Left lung (tissue), 10 donors: ENCODE data around the gene PALLD. TPM values are rescaled to one million over a fixed set of nuclear protein-coding genes. Genes with fewer than 3 reads are reported as not detected.
A peak's percentile ranks its signal among the peaks of the same experiment; 100 is the strongest.

ENCODE experiments used
- ATAC-seq: fragments of 200-7000 bp; cut with Tn5 transposase; one replicate; pipeline ENCODE4 v1.9.1; 2020; ENCODE audit warnings: moderate library complexity
- DNase-seq, 4 donors: peaks; one replicate each; pipeline ENCODE4 v3.0.0-alpha.2; 2013 to 2020
- H3K27ac ChIP-seq, 2 donors: fragments of 200-600 bp; sonication (generic) in 1 of 2; one replicate each; pipeline versions ENCODE4 v1.5.0 to v1.8.0; 2020 to 2021
- H3K27me3 ChIP-seq, 2 donors: fragments of 200-600 bp; sonication (generic) in 1 of 2; one replicate each; pipeline versions ENCODE4 v1.5.0 to v1.8.0; 2020 to 2021
- H3K36me3 ChIP-seq, 2 donors: fragments of 200-600 bp; sonication (generic) in 1 of 2; one replicate each; pipeline versions ENCODE4 v1.5.0 to v1.8.0; 2020 to 2021
- H3K4me1 ChIP-seq, 2 donors: fragments of 200-600 bp; one replicate each; pipeline ENCODE4 v1.8.0; 2021
- H3K4me3 ChIP-seq, 2 donors: fragments of 200-600 bp; sonication (generic) in 1 of 2; one replicate each; pipeline versions ENCODE4 v1.5.0 to v1.8.0; 2020 to 2021; ENCODE audit warnings: mild to moderate bottlenecking in 1 of 2
- H3K9me3 ChIP-seq, 2 donors: fragments of 200-600 bp; sonication (generic) in 1 of 2; one replicate each; pipeline versions ENCODE4 v1.5.0 to v1.8.0; 2020 to 2021
- intact Hi-C, 2 donors: fragments of 100-400 bp; cut with DNase I; formaldehyde crosslinking; loops; one replicate each; pipeline versions ENCODE4 v1.11.2 to v1.14.2; 2022
- polyA plus RNA-seq, 6 donors: library from polyadenylated mRNA; unstranded; fragments of 120-200 nt; gene quantifications; one replicate each; pipeline ENCODE4 v1.2.1, GENCODE V29; 2013; ENCODE audit not compliant: insufficient read length in 6 of 6
- total RNA-seq, 2 donors: library from RNA; stranded (reverse); fragmentation: NEBNext Ultra II Directional; extraction: Animal tissue kit (Norgen Biotek cat#: 25700); gene quantifications; one replicate each; pipeline ENCODE4 v1.2.1, GENCODE V29; 2021
- TF ChIP-seq, protein P1 (sequence below), 2 donors: fragments of 200-600 bp; sonication (generic) in 1 of 2; IDR thresholded peaks; one replicate each; pipeline versions ENCODE4 v1.5.0 to v1.8.0; 2021; ENCODE audit warnings: antibody characterized with exemption in 2 of 2
- donor health status: DM: no; HTN: yes; CAD: no.
- donor health status: DM: no; HTN: no; CAD: no.

The PALLD gene
- total and polyA plus RNA-seq, 8 donors, result 67.5 to 194 (median 80.4) TPM

DNA sequence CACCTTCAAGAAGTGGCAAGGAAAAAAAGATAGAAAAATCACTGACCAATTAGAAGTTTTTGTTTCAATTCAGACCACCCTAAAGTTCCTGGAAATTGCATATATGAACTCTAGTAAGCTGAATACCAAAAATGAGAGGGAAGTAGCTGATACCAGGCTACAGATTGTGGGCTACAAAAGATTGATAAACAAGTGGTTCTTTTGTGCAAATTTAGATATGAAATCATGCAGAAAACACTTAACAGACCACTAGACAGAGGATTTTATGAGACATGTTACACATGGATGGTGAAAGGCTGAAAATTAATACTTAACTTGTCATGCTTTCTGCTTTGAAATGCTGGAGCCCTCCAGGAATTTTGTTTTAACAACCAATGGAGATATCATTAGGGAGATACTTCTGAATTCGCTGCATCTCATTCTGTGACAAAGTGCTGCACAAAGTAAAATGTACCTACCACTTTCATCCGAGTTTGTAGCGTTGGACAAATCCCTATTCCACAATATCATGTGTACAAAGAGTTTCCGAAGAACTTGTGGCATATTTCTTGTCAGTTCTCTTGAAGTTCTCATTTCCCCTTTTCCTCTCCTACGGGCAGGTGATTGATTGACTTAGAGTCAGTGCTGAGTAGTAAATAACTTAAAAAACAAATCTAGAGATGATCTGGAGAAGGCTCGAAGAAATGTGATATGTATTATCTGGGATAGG is 235.0 kb downstream of the PALLD start:
- no peak for ATAC-seq
- TF ChIP-seq, protein P1, sequence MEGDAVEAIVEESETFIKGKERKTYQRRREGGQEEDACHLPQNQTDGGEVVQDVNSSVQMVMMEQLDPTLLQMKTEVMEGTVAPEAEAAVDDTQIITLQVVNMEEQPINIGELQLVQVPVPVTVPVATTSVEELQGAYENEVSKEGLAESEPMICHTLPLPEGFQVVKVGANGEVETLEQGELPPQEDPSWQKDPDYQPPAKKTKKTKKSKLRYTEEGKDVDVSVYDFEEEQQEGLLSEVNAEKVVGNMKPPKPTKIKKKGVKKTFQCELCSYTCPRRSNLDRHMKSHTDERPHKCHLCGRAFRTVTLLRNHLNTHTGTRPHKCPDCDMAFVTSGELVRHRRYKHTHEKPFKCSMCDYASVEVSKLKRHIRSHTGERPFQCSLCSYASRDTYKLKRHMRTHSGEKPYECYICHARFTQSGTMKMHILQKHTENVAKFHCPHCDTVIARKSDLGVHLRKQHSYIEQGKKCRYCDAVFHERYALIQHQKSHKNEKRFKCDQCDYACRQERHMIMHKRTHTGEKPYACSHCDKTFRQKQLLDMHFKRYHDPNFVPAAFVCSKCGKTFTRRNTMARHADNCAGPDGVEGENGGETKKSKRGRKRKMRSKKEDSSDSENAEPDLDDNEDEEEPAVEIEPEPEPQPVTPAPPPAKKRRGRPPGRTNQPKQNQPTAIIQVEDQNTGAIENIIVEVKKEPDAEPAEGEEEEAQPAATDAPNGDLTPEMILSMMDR (IDR thresholded peaks at IDR 0.05), result no peak
- no peak for DNase-seq
- Histone ChIP-seq H3K36me3 (no peaks in the 10 kb centered on the region), H3K27me3 (no peaks in the 10 kb centered on the region), H3K4me1 (peaks cover 0 to 9% of the 10 kb centered on the region in 2 donors), H3K27ac (no peak overlapping the region), H3K4me3 (no peak overlapping the region), H3K9me3 (peaks cover 0 to 7% of the 10 kb centered on the region in 2 donors)
- intact Hi-C loops, result no loop called here

DNA sequence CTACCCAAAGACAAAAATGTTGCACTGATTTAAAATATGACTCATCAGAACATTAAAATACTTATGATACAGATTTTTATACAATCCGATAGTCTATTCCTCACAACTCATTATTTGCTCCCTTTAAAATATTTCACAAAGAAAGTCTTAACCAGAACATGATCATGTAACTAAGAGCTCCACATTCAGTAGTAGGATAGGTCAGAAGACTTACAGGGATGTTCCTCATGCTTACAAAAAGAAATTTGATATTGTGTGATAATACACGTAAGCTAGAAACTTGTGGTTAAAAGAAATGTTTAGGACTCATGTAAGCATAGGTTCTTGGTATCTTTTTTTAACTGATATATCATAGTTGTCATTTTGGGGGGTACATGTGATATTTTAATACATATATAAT is 235.9 kb downstream of the PALLD start:
- TF ChIP-seq, protein P1 (IDR thresholded peaks at IDR 0.05), result no peak
- peaks cover 0 to 9% of the 10 kb centered on the region in 2 donors for H3K4me1 ChIP-seq
- H3K9me3 ChIP-seq, result peaks cover 0 to 4% of the 10 kb centered on the region in 2 donors
- H3K27me3 ChIP-seq, result no peaks in the 10 kb centered on the region
- DNase-seq (no peak), ATAC-seq (no peak)
- intact Hi-C loops, result no loop called here
- H3K36me3 ChIP-seq, result no peaks in the 10 kb centered on the region
- no peak overlapping the region for H3K27ac ChIP-seq
- H3K4me3 ChIP-seq, result no peak overlapping the region

DNA sequence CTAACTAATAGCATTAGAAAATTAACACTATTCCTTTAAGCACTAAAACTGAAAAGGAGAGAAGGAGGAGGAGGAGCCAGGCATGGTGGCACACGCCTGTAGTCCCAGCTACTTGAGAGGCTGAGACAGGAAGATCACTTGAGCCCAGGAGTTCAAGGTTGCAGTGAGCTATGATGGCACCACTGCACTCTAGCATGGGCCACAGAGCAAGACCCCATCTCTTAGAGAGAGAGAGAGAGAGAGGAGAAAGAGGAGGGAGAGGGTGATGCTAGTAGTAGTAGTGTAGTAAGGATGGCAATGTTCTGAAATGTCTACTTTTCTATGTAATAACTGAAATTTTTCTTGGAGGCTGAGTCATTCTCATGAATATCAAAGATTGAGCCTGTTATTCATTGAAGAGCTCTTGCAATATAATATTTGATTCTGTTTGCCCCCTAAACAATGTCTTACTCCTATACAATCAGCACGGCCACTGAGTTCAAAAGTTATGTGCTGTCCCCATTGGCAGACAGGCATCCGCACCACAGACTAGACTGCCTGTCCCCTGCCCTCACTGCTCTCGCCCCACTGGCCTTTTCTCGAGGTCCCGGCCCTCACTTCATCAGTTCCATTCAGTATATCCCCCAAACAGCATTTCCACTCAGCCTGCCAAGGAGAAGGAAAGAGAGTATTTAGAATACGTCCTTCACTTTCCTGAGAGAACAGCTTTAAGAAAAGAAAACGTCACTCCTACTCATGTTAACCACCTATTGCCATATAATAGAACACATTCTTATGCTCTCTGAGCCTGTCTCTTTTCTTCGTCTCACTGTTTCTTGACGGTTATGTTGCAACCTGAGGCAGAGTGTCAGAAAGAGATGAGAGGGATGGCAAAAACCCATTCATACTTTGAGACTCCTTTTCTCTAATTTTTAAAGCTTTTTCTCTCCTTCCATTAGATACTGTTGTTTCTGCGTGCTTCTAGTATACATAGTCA is 238.1 kb downstream of the PALLD start:
- Histone ChIP-seq H3K36me3 (no peaks in the 10 kb centered on the region), H3K9me3 (no peaks in the 10 kb centered on the region), H3K27me3 (no peaks in the 10 kb centered on the region), H3K27ac (peak overlapping the region in 1 of 2 donors; percentile 37), H3K4me3 (no peak overlapping the region), H3K4me1 (peaks cover 0 to 9% of the 10 kb centered on the region in 2 donors)
- intact Hi-C loops, result no loop called here
- ATAC-seq (no peak), DNase-seq (no peak)
- TF ChIP-seq, protein P1 (IDR thresholded peaks at IDR 0.05), result no peak

DNA sequence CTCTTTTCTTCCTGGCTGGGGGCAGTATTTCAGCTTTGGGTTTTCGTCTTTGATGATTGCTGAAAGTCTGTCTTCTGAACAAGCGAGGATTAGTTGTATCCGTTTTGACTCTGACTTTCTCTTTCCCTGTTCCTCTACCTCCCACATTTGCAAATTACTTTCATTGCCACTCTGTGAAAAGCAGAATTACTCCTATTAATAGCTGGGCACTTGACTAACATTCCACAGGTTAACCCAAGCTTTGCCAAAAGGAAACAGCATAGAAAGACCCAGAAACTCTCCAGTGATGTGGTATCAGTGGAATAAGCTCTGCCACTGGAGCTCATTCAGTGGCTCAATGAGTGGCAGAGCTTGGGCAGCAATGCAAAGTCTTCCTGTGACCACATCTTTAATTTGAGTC is 238.9 kb downstream of the PALLD start:
- intact Hi-C loops, result no loop called here
- Histone ChIP-seq H3K27ac (peak overlapping the region in 1 of 2 donors; percentile 37), H3K27me3 (no peaks in the 10 kb centered on the region), H3K4me3 (no peak overlapping the region), H3K4me1 (peaks cover under 1 to 9% of the 10 kb centered on the region in 2 donors), H3K36me3 (no peaks in the 10 kb centered on the region), H3K9me3 (no peaks in the 10 kb centered on the region)
- TF ChIP-seq, protein P1 (IDR thresholded peaks at IDR 0.05), result no peak
- ATAC-seq, result no peak
- no peak for DNase-seq
